Ovary (tissue), 9 donors: ENCODE data around the gene UNC13B. TPM values are rescaled to one million over a fixed set of nuclear protein-coding genes. Genes with fewer than 3 reads are reported as not detected.

Experiments used
- DNase-seq, 5 donors: peaks; one replicate each; pipeline ENCODE4 v3.0.0-alpha.2; 2019 to 2020
- H3K27ac ChIP-seq, 2 donors: fragments of 200-600 bp; one replicate each; pipeline versions ENCODE4 v1.5.1 to v1.8.0; 2019 to 2022
- H3K27me3 ChIP-seq: fragments of 200-600 bp; one replicate; pipeline ENCODE4 v1.8.0; 2022
- H3K36me3 ChIP-seq: fragments of 200-600 bp; sonication (generic); one replicate; pipeline ENCODE4 v1.5.1; 2019
- H3K4me1 ChIP-seq: one replicate; pipeline ENCODE4 v1.8.1; 2013; ENCODE audit warnings: mild to moderate bottlenecking, moderate library complexity; ENCODE audit not compliant: insufficient read depth
- H3K4me3 ChIP-seq: fragments of 200-600 bp; sonication (generic); one replicate; pipeline ENCODE4 v1.5.1; 2017
- H3K9me3 ChIP-seq, 2 donors: fragments of 200-600 bp in 1 of 2; sonication (generic) in 1 of 2; one replicate each; pipeline versions ENCODE4 v1.5.1 to v1.8.1; 2013 to 2019; ENCODE audit warnings: mild to moderate bottlenecking in 1 of 2, moderate library complexity in 1 of 2
- EP300 ChIP-seq: sonication (generic); formaldehyde crosslinking; IDR thresholded peaks from one replicate; pipeline ENCODE4 v1.6.1; 2017; ENCODE audit warnings: antibody characterized with exemption
- POLR2A ChIP-seq: fragments of 450-650 bp; IDR thresholded peaks from one replicate; pipeline ENCODE4 v1.6.1; 2017; ENCODE audit warnings: antibody characterized with exemption, mild to moderate bottlenecking, moderate library complexity
- WGBS, 3 donors: extraction: QIAGEN DNeasy Blood & Tissue Kit in 1 of 3; methylation state at CpG; one replicate each; pipeline versions ENCODE4 v1.1.5 to v1.1.7; 2013 to 2017; 5-methylcytosine and 5-hydroxymethylcytosine counted together
- intact Hi-C, 4 donors: fragments of 100-400 bp; cut with DNase I; formaldehyde crosslinking; loops; one replicate each; pipeline versions ENCODE4 v1.11.0 to v1.15.1; 2022 to 2023
- polyA plus RNA-seq, 2 donors: library from polyadenylated mRNA; stranded (reverse); fragments of 200-250 nt in 1 of 2; fragments of 350-450 nt in 1 of 2; fragmentation: Illumina TruSeq in 1 of 2; extraction: RNeasy Lipid Tissue Mini Kit (QIAGEN cat#74804) in 1 of 2; gene quantifications; one replicate each; pipeline ENCODE4 v1.2.3, GENCODE V29; 2013 to 2014
- total RNA-seq, 7 donors: library from RNA; depleted of rRNA in 2 of 7; stranded (reverse); fragments of >200 nt in 2 of 7; fragmentation: NEBNext Ultra II Directional in 3 of 7; extraction: Animal tissue kit (Norgen Biotek cat#: 25700) in 3 of 7; gene quantifications; one replicate each; pipeline versions ENCODE4 v1.1.0 to v1.2.4, GENCODE V29; 2016 to 2023
- TF ChIP-seq, protein P1 (sequence below), 3 donors: fragments of 450-650 bp in 2 of 3; fragments of 200-600 bp in 1 of 3; IDR thresholded peaks; one replicate each; pipeline versions ENCODE4 v1.5.1 to v1.8.0; 2016 to 2022; ENCODE audit warnings: antibody characterized with exemption in 3 of 3, mild to moderate bottlenecking in 1 of 3
- donor health status: DM: no; HTN: no; CAD: no; lungs with moderate emphysema.
- donor health status: DM: no; HTN: no; CAD: no.
- donor health status: Bipolar disorder and iron deficiency.
- donor health status: DM: yes; HTN: yes; CAD: no.
- donor health status: DM: no; HTN: no; CAD: no.
- donor health status: DM: yes; HTN: yes; CAD: no.

The UNC13B gene
- total and polyA plus RNA-seq, 9 donors = 5.7 to 30.2 (median 16.6) TPM

GRCh38 chr9:35114840-35115628 lies 46.8 kb upstream of the UNC13B start:
- Histone ChIP-seq H3K27ac (peak overlapping the region; percentile 73 to 82), H3K4me3 (peak overlapping the region; percentile 44), H3K4me1 (peaks cover 18% of the 10 kb centered on the region), H3K9me3 (no peaks in the 10 kb centered on the region), H3K36me3 (no peaks in the 10 kb centered on the region), H3K27me3 (no peaks in the 10 kb centered on the region)
- WGBS, 3 donors = 7 to 15% (median 7%) methylated on average over 12 of the region's 12 CpGs
- TF ChIP-seq, protein P1, sequence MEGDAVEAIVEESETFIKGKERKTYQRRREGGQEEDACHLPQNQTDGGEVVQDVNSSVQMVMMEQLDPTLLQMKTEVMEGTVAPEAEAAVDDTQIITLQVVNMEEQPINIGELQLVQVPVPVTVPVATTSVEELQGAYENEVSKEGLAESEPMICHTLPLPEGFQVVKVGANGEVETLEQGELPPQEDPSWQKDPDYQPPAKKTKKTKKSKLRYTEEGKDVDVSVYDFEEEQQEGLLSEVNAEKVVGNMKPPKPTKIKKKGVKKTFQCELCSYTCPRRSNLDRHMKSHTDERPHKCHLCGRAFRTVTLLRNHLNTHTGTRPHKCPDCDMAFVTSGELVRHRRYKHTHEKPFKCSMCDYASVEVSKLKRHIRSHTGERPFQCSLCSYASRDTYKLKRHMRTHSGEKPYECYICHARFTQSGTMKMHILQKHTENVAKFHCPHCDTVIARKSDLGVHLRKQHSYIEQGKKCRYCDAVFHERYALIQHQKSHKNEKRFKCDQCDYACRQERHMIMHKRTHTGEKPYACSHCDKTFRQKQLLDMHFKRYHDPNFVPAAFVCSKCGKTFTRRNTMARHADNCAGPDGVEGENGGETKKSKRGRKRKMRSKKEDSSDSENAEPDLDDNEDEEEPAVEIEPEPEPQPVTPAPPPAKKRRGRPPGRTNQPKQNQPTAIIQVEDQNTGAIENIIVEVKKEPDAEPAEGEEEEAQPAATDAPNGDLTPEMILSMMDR (IDR thresholded peaks at IDR 0.05) = no peak
- TF ChIP-seq POLR2A = no peak
- no peak for TF ChIP-seq EP300
- intact Hi-C loops = loop anchor here (2.0 to 10.0 kb wide), 9 partner anchors 43 to 448 kb away; partner anchors contain the start of gene VCP (in 1 of the 4)
- peak in 4 of 5 donors; percentile 35 to 66 (median 57) for DNase-seq

GRCh38 chr9:35115680-35116538 lies 45.9 kb upstream of the UNC13B start, which contains the start of gene ATOSB:
ATOSB (minus strand) TSS chr9:35115862; CDS start chr9:35108274, 7,588 bp downstream.
- Histone ChIP-seq H3K4me3 (peak within 1 kb of the TSS; percentile 44), H3K9me3 (no peaks in the 10 kb centered on the region), H3K36me3 (no peaks in the 10 kb centered on the region), H3K27me3 (no peaks in the 10 kb centered on the region), H3K4me1 (peaks cover 11% of the 10 kb centered on the region), H3K27ac (peak within 1 kb of the TSS; percentile 73 to 82)
- TF ChIP-seq EP300 = no peak
- TF ChIP-seq POLR2A = no peak
- TF ChIP-seq, protein P1 (IDR thresholded peaks at IDR 0.05) = no peak
- intact Hi-C loops = loop anchor here (2.0 to 10.0 kb wide), 9 partner anchors 139 to 447 kb away; a partner anchor contains a TSS
- 0 to 1% (median 1%) methylated on average over 53 to 54 of the region's 54 CpGs for WGBS, 3 donors
- peak; percentile 92 to 96 (median 95) for DNase-seq

- Histone ChIP-seq H3K27ac (peak overlapping the region; percentile 62 to 82), H3K9me3 (no peaks in the 10 kb centered on the region), H3K4me1 (peaks cover 11% of the 10 kb centered on the region), H3K27me3 (no peaks in the 10 kb centered on the region), H3K36me3 (no peaks in the 10 kb centered on the region), H3K4me3 (peak overlapping the region; percentile 44)
- no peak for DNase-seq
- TF ChIP-seq, protein P1 (IDR thresholded peaks at IDR 0.05) = no peak
- no peak for TF ChIP-seq POLR2A
- WGBS, 3 donors = 0% methylated on average over 12 of the region's 12 CpGs
- intact Hi-C loops = loop anchor here (2.0 to 10.0 kb wide), 8 partner anchors 138 to 441 kb away; no protein-coding TSS in a partner anchor
Observed at GRCh38 chr9:35116539-35116897, 45.3 kb upstream of the UNC13B start.

DNA sequence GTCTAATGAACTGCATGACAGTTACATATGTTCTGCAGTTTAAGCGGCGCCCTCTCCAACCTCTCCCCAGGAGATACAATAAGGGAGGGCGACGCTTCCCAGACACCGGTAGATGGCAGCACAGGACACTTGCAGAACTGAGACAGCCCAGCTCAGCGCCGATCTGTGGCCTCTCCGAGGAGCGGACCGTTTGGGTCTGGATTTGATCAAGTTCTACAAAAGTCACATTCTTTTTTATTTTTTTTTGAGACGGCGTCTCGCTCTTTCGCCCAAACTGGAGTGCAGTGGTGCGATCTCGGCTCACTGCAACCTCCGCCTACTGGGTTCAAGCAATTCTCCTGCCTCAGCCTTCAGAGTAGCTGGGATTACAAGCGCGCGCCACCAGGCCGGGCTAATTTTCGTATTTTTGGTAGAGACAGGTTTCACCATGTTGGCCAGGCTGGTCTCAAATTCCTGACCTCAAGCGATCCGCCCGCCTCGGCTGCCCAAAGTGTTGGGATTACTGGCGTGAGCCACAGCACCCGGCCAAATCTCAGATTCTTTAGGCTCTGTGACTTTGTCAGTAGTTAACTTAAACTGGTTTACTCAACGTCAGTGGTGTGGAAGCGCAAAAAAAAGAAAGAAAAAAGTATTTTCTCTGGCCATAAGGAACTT lies 44.8 kb upstream of the UNC13B start:
- no peaks in the 10 kb centered on the region for H3K9me3 ChIP-seq
- WGBS, 3 donors = 9 to 10% (median 9%) methylated on average over 30 of the region's 30 CpGs
- peak overlapping the region; percentile 44 for H3K4me3 ChIP-seq
- no peaks in the 10 kb centered on the region for H3K36me3 ChIP-seq
- H3K27me3 ChIP-seq = no peaks in the 10 kb centered on the region
- H3K4me1 ChIP-seq = peaks cover 11% of the 10 kb centered on the region
- DNase-seq = peak; percentile 83 to 93 (median 89)
- no peak for TF ChIP-seq EP300
- TF ChIP-seq, protein P1 (IDR thresholded peaks at IDR 0.05) = peak; percentile 81 to 94 (median 83)
- intact Hi-C loops = loop anchor here (2.0 to 10.0 kb wide), 8 partner anchors 138 to 440 kb away; no protein-coding TSS in a partner anchor
- peak overlapping the region in 1 of 2 donors; percentile 82 for H3K27ac ChIP-seq
